H1 (cell line): ENCODE data around the gene ALG9.

Experiments
- RFX5 ChIP-seq: IDR thresholded peaks from 2 replicates; pipeline ENCODE4 v1.6.1; 2011; ENCODE audit warnings: low read depth, low read length, improper control_type of control experiment, borderline replicate concordance
- SUZ12 ChIP-seq: fragments of 200-600 bp; sonication (generic); IDR thresholded peaks from 2 replicates; pipeline ENCODE4 v1.6.1; 2012; ENCODE audit warnings: mild to moderate bottlenecking, inconsistent platforms, low read length, moderate library complexity, mixed read lengths

GRCh38 chr11:111815489-111815888, 55.9 kb downstream of the ALG9 start:
- TF ChIP-seq SUZ12 (no peak), RFX5 (no peak)
